ENCODE measurements around the gene LHFPL4.

Gene LHFPL4

DNA sequence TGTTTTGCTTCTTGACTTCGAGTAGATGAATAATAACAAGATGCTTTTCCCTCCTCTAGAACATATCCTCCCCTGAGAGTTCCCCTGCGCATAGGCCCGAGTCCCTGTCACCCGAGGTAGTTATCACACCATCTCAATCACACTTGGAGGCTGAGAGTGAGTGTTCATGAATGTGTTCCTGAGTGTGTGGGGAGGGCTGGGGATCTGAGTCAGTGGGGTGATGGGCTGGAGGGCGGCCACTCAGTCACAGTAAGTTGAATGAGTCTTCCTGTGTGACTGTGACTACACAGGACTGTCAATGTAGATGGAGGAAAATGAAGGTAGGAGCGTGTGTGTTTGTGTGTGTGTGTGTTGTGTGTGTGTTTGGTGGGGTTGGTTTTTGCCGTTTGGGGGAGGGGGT, 85.2 kb downstream of the LHFPL4 start:
- DNase-seq, result no peak

- no peak for DNase-seq
These were observed 86.2 kb downstream of the LHFPL4 start for GRCh38 chr3:9467451-9467850.

DNA sequence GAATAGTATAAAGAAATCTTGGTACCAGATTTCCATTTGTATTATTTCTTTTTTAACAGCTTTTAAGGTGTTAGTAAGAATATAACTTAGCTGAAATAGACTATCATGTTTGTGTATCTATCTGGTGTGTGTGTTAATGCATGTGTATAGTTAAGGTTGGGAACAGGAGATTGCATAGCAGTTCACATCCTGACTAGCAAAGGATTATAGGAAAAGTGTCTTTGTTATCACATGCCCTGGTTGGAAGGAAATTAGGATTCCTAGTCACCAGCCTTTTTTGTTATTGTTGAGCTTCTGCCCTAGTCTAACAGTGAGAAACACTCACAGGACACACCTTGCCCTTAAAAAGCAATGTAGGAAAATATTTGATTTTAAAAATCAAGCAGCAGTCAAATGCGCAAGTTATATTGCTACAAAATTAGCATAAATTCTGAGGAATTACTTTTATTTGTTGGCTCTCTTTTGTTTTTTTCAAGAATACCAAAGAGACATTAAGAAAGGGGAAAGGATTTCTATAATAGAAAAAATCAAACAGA, 98.0 kb downstream of the LHFPL4 start:
- DNase-seq, result no peak

GRCh38 chr3:9452417-9452816, 101.2 kb downstream of the LHFPL4 start:
- DNase-seq, result no peak

GRCh38 chr3:9450991-9451390, 102.6 kb downstream of the LHFPL4 start:
- no peak for DNase-seq

DNA sequence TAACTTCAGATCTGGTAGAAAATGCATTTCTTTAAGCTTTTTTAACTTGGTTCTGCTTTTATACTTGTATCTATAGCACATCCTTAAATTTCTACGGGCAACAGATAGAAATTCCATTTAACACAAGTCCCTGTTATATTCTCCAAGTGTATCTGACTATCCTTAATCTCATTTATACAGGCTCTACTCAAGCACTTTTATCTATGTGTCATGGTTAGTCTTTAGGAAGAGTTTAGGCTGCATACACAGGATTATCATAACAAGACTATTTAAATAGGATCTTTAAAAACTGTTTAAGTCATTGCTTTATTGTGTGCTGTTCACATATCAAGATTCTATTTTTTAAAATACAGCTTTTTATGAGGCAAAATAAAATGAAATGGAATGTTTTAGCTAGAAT, 103.5 kb downstream of the LHFPL4 start:
- no peak for DNase-seq

GRCh38 chr3:9448643-9449042, 105.0 kb downstream of the LHFPL4 start:
- DNase-seq, result no peak

Measured in CD4-positive, alpha-beta T cell treated with Interleukin-6 for 4 hours (primary cell).